Small intestine (tissue), 7 donors: ENCODE data around the gene SPECC1. TPM values are rescaled to one million over a fixed set of nuclear protein-coding genes. Genes with fewer than 3 reads are reported as not detected.
"Not testable (repeated sequence)": the region's sequence is repeated elsewhere in the genome, so short reads cannot be mapped to it uniquely, and the experiment has no call there.

Experiments
- DNase-seq, 2 donors: peaks; one replicate each; pipeline versions ENCODE4 v3.0.0 to v3.0.0-alpha.2; 2013
- FAIRE-seq: peaks from 2 replicates; lab custom pipeline; 2012; peaks lifted over from hg19 to GRCh38; lab: Jason Lieb, UNC
- H3K27ac ChIP-seq, 3 donors: one replicate each; pipeline ENCODE4 v1.5.1; 2013; ENCODE audit warnings: low read length in 2 of 3, mild to moderate bottlenecking in 2 of 3, control low read depth in 1 of 3, inconsistent platforms in 1 of 3, low read depth in 1 of 3, moderate library complexity in 1 of 3
- H3K27me3 ChIP-seq, 3 donors: one replicate each; pipeline ENCODE4 v1.6.1; 2013; ENCODE audit warnings: low read length in 3 of 3, inconsistent platforms in 1 of 3; ENCODE audit not compliant: control insufficient read depth in 3 of 3, insufficient read depth in 3 of 3
- H3K36me3 ChIP-seq, 3 donors: one replicate each; pipeline ENCODE4 v1.6.1; 2013; ENCODE audit warnings: low read length in 3 of 3, inconsistent platforms in 1 of 3, low read depth in 1 of 3, mild to moderate bottlenecking in 1 of 3, moderate library complexity in 1 of 3; ENCODE audit not compliant: control insufficient read depth in 3 of 3, insufficient read depth in 2 of 3
- H3K4me1 ChIP-seq, 3 donors: one replicate each; pipeline ENCODE4 v1.6.1; 2013; ENCODE audit warnings: low read length in 2 of 3, inconsistent platforms in 1 of 3, low read depth in 1 of 3, mild to moderate bottlenecking in 1 of 3, moderate library complexity in 1 of 3; ENCODE audit not compliant: control insufficient read depth in 3 of 3, insufficient read depth in 2 of 3
- H3K4me3 ChIP-seq, 3 donors: one replicate each; pipeline ENCODE4 v1.5.1; 2013; ENCODE audit warnings: low read length in 3 of 3, control low read depth in 1 of 3, inconsistent platforms in 1 of 3, low read depth in 1 of 3, mild to moderate bottlenecking in 1 of 3, moderate library complexity in 1 of 3
- H3K9me3 ChIP-seq, 2 donors: one replicate each; pipeline ENCODE4 v1.6.1; 2013; ENCODE audit warnings: low read depth in 1 of 2, low read length in 1 of 2; ENCODE audit not compliant: control insufficient read depth in 2 of 2, insufficient read depth in 1 of 2
- WGBS, 3 donors: extraction: QIAGEN DNeasy Blood & Tissue Kit; methylation state at CpG; one replicate each; pipeline ENCODE4 v1.1.7; 2013; 5-methylcytosine and 5-hydroxymethylcytosine counted together
- polyA plus RNA-seq, 4 donors: library from polyadenylated mRNA; stranded (reverse) in 3 of 4; unstranded in 1 of 4; fragments of 200-250 nt in 3 of 4; fragments of 120-200 nt in 1 of 4; gene quantifications; one replicate each; pipeline versions ENCODE4 v1.2.1 to v1.2.3, GENCODE V29; 2013
- donor health status: healthy with polysubstance abuse.
- donor health status: control.
- donor health status: control.
- donor health status: Bipolar disorder and iron deficiency.
- donor health status: healthy.

Gene SPECC1
- polyA plus RNA-seq, 4 donors = 13.7 to 38.9 (median 32.8) TPM

DNA sequence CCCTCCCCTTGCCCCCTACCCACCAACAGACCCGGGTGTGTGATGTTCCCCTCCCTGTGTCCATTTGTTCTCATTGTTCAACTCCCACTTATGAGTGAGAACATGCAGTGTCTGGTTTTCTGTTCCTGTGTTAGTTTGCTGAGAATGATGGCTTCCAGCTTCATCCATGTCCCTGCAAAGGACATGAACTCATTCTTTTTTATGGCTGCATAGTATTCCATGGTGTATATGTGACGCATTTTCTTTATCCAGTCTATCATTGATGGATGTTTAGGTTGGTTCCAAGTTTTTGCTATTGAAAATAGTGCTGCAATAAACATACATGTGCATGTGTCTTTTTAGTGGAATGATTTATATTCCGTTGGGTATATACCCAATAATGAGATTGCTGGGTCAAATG lies 91.6 kb downstream of the SPECC1 start:
- FAIRE-seq, H3K9me3 ChIP-seq, H3K4me3 ChIP-seq, H3K27ac ChIP-seq, H3K27me3 ChIP-seq, DNase-seq, H3K4me1 ChIP-seq, H3K36me3 ChIP-seq: not testable (repeated sequence)
- WGBS, 3 donors = 92 to 95% (median 93%) methylated on average over 3 of the region's 3 CpGs

DNA sequence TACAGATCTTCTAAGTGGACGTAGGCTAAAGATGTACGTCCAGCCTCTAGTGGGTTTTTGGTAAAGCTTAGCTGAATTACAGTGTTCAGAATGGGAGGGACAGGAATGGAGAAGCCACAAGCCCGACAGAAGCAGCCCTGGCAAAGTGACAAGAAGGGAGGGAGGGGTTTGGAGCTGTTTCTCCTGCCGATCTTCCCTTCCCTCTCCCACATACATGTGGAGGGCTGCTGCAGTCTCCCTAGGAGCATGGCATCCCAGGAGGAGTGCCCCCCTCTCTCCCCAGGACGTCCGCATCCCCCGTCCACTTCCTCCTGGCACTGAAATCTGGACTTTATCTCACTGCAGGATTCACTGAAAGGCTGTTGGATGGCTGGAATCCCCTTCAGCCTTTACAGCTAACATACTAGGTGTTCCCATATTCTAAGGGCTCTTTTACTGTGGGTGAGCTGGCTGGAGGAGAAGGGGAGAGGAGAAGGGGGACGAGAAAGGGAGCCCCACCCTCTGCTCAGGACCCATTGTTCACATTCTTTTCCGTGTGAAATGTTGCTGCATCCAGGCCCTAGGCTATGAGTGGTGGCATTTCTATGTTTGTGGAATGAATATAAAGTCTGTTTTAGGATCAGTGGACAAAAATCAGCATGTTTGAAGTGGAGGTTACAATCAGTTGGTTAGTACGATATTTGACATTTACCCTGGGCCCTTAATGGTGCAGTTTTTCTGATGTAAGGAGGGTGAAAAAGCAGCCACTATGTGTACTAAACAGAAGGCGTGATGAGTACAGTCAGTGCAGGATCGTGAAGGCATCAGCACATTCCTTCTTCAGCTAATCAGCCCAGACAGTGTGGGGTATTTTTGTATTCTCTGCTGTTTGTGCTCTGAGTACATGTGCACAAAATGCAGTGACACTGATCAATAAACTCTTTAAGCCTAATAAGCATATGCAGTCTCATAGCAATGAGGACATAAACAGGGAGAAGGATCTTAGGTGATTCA lies 94.6 kb downstream of the SPECC1 start:
- no peak overlapping the region for H3K4me3 ChIP-seq
- no peaks in the 10 kb centered on the region for H3K4me1 ChIP-seq
- no peak overlapping the region for H3K27ac ChIP-seq
- no peaks in the 10 kb centered on the region for H3K36me3 ChIP-seq
- DNase-seq (no peak), FAIRE-seq (no peak)
- no peaks in the 10 kb centered on the region for H3K9me3 ChIP-seq
- WGBS, 3 donors = 44 to 50% (median 45%) methylated on average over 12 of the region's 12 CpGs
- peaks cover 0 to 8% (median 0%) of the 10 kb centered on the region in 3 donors for H3K27me3 ChIP-seq

DNA sequence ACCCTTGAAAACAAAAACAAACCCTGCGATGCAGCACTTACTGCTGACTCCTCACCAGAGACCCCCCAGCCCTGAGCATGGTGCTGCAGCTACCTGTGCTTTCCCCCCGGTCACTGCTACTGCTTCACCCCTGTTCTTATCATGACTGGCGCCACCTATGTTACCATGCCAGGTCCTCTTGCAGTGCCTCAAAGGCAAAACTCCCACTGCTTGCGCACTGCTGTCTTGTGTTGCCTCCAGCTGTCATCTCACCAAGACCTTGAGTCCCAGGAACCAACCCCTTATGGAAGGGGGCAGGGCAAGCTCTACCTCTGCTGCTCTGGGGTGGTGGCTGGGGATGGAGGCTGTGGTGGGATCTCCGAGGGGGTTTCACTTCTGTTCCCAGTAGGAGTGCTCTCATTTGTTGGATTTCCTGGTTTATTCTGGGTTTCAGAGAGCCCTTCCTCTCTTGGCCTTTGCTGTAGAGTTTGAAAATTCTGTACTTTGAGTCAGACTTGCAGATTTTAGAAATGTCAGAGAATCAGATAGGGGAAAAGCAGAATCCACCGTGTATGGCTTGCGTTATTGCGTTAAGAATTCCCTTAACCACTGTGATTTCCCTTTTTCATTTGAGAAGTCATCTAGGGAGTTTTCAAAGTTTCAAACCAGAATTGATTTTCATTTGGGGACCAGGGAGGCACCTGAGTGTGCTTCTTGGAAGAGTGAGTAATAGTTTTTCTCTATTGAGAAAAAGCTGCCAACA lies 96.6 kb downstream of the SPECC1 start:
- Histone ChIP-seq H3K36me3 (no peaks in the 10 kb centered on the region), H3K27ac (no peak overlapping the region), H3K9me3 (no peaks in the 10 kb centered on the region), H3K27me3 (peaks cover 0 to 8% (median 0%) of the 10 kb centered on the region in 3 donors), H3K4me3 (no peak overlapping the region), H3K4me1 (no peaks in the 10 kb centered on the region)
- no peak for DNase-seq
- 70 to 74% (median 72%) methylated on average over 8 of the region's 8 CpGs for WGBS, 3 donors
- no peak for FAIRE-seq

DNA sequence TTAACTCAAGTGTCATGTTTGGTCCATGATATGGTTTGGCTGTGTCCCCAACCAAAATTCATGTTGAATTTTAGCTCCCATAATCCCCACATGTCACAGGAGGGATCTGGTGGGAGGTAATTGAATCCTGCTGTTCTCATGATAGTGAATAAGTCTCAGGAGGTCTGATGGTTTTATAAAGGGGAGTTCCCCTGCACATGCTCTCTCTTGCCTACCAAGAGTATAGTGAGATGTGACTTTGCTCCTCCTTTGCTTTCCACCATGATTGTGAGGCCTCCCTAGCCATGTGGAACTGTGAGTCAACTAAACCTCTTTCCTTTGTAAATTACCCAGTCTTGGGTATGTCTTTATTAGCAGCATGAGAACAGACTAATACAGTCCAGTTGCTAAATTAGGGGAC lies 97.3 kb downstream of the SPECC1 start:
- not testable (repeated sequence) for H3K36me3 ChIP-seq, H3K9me3 ChIP-seq, H3K27ac ChIP-seq, DNase-seq, FAIRE-seq, H3K27me3 ChIP-seq, H3K4me3 ChIP-seq, H3K4me1 ChIP-seq

DNA sequence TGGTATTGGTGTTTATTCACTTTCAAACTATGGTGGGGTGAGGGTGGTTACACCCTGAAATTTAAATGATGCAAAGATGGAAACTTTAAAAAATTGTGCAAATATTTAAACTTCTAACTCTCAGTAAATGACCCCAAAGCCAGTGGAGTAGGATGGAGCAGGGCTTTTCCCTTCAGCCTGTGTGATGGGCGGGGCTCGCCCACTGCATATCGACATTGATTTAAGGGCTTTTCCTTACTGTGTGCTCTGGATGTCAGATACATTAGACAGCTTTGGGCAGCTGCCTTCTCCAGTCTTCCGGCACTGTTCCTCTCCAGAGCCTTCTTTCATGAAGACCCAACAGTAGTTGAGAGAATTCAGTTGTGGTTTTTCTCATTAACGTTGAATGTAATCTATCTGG lies 99.9 kb downstream of the SPECC1 start:
- Histone ChIP-seq H3K36me3 (no peaks in the 10 kb centered on the region), H3K4me3 (no peak overlapping the region), H3K27me3 (no peaks in the 10 kb centered on the region), H3K9me3 (no peaks in the 10 kb centered on the region), H3K27ac (no peak overlapping the region), H3K4me1 (no peaks in the 10 kb centered on the region)
- WGBS, 3 donors = 89 to 91% (median 91%) methylated on average over 5 of the region's 5 CpGs
- no peak for DNase-seq
- FAIRE-seq = no peak

DNA sequence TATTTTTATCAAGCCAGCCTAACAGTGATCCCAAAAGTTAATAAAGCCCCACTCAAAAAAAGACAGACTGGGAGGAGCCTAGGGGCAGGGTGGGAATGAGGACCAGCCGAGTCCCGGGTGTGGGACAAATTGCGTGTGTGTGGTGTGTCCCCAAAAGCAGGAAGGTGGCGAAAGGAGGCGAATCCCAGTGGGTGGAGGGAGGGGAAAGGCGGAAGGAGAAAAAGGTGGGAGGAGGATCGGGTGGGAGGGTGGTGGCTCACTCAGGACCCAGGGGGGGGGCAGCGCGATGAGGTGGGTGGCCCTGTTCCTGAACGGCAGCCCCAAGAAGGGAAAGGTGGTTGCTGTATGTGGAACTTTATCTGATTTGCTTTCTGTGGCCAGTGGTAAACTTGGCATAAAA lies 102.4 kb downstream of the SPECC1 start:
- no peak overlapping the region for H3K4me3 ChIP-seq

GRCh38 chr17:20114466-20114865 lies 105.3 kb downstream of the SPECC1 start:
- no peaks in the 10 kb centered on the region for H3K4me1 ChIP-seq
- H3K36me3 ChIP-seq = no peaks in the 10 kb centered on the region
- WGBS, 3 donors = 60 to 92% (median 88%) methylated on average over 2 of the region's 2 CpGs
- DNase-seq (no peak), FAIRE-seq (no peak)
- H3K27ac ChIP-seq = no peak overlapping the region
- H3K9me3 ChIP-seq = no peaks in the 10 kb centered on the region
- H3K27me3 ChIP-seq = no peaks in the 10 kb centered on the region
- H3K4me3 ChIP-seq = no peak overlapping the region

More for the DNA sequence above, 102.4 kb downstream of the SPECC1 start:
- Histone ChIP-seq H3K9me3 (no peaks in the 10 kb centered on the region), H3K4me1 (no peaks in the 10 kb centered on the region), H3K27ac (no peak overlapping the region), H3K36me3 (no peaks in the 10 kb centered on the region), H3K27me3 (no peaks in the 10 kb centered on the region)
- FAIRE-seq (no peak), DNase-seq (no peak)
- 74 to 85% (median 77%) methylated on average over 10 of the region's 10 CpGs for WGBS, 3 donors

- Histone ChIP-seq H3K27me3 (no peaks in the 10 kb centered on the region), H3K27ac (no peak overlapping the region), H3K36me3 (no peaks in the 10 kb centered on the region), H3K4me3 (no peak overlapping the region), H3K9me3 (no peaks in the 10 kb centered on the region), H3K4me1 (peaks cover 0 to 2% (median 0%) of the 10 kb centered on the region in 3 donors)
- FAIRE-seq = no peak
- WGBS, 3 donors = 5 to 18% (median 11%) methylated on average over 8 of the region's 8 CpGs
- peak; percentile 55 to 63 for DNase-seq
Observed at GRCh38 chr17:20116683-20117309, 107.6 kb downstream of the SPECC1 start.
